ENCODE measurements around the gene A1CF. TPM values are rescaled to one million over a fixed set of nuclear protein-coding genes. Genes with fewer than 3 reads are reported as not detected.

Gene A1CF
- total and polyA plus RNA-seq, 2 of the 8 experiments (the other 6 are each of a cell fraction or from before 2014, with no cell fraction given) = not detected

DNA sequence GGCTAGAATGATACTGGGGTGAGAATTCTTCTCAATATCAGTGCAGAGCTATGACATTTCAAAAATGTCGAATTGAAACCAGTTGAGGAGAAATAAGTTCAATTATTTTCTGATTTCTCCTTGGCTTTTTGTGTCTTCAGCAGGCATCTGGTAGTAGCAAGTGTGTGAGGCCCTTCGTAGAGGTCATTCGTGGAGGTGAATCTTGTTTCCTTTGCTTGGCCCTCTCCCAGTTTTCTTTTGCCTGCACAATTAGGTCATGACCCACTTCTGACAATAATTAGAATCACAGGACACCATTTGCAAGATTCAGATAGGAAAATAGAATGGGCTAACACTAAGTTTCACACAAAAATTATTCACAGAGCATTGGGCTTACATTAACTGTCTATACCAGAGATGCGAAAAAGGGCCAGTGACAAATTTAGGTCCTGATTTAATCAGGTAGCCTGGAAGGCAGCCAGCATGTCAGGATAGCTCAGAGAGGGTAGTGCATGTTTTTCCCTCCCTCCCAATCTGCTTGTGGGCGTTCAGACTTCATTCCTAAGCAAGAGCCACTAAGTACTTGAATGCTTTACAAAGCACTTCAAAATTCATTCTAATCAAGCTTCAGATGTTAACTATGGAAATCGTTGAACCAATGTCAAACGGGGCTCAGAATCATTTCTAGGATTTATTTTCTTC is 24.0 kb upstream of the A1CF start:
- WGBS, 2 experiments (ENCODE audit: extremely low coverage in 1 of 2, insufficient coverage in 1 of 2, insufficient read length in 1 of 2, insufficient replicate concordance in 2 of 2, low coverage in 1 of 2, low lambda C conversion rate in 2 of 2, missing lambda C conversion rate in 1 of 2) = 88% methylated on average over 7 of the region's 7 CpGs; no CpG with 5 or more reads in 1 of the 2 experiments
- no peak overlapping the region for H2AK5ac ChIP-seq (ENCODE audit: low read depth, low read length)
- H4K20me1 ChIP-seq (replicated peaks in 1 of 2; ENCODE audit: control insufficient read depth in 1 of 2, insufficient read depth in 2 of 2, low read length in 2 of 2) = no peaks in the 10 kb centered on the region
- no peak overlapping the region for H2BK120ac ChIP-seq (replicated peaks; ENCODE audit: low read depth, low read length)
- H3K18ac ChIP-seq (ENCODE audit: extremely low read depth, low read length) = no peak overlapping the region
- no peak for FAIRE-seq
- no peaks in the 10 kb centered on the region for H3K23me2 ChIP-seq (ENCODE audit: low read depth, low read length)
- no peak overlapping the region for H3K23ac ChIP-seq (ENCODE audit: insufficient read length)
- H2BK20ac ChIP-seq (ENCODE audit: low read length) = no peak overlapping the region
- CTCF ChIA-PET (ENCODE audit: partially characterized antibody) = interaction anchor here (1.0 to 1.1 kb wide), 2 partner anchors 19 to 27 kb away, joined by 3 read pairs; no protein-coding TSS in a partner anchor
- H3K79me1 ChIP-seq (ENCODE audit: low read depth, low read length) = no peaks in the 10 kb centered on the region
- H3K27ac ChIP-seq (ENCODE audit: low read depth, low read length) = no peak overlapping the region
- no peak overlapping the region for H2BK12ac ChIP-seq (ENCODE audit: low read depth, low read length)
- no peak overlapping the region for H3K4ac ChIP-seq (replicated peaks; ENCODE audit: insufficient read length, low read depth, low read length)
- no peak overlapping the region for H3K14ac ChIP-seq (ENCODE audit: insufficient read length)
- H3K4me2 ChIP-seq (ENCODE audit: insufficient read depth in 1 of 2, low read depth in 2 of 2, low read length in 2 of 2) = no peak overlapping the region
- H3K9me3 ChIP-seq (ENCODE audit: insufficient read depth in 2 of 2, low read depth in 1 of 2, low read length in 1 of 2) = no peaks in the 10 kb centered on the region
- H4K91ac ChIP-seq (replicated peaks; ENCODE audit: insufficient read length, low read length) = no peak overlapping the region
- no peak overlapping the region for H3K9ac ChIP-seq (replicated peaks in 1 of 4; ENCODE audit: extremely low read depth in 1 of 4, low read depth in 3 of 4, low read length in 3 of 4)
- H3K56ac ChIP-seq (replicated peaks; ENCODE audit: insufficient read length, low read depth, low read length) = no peak overlapping the region
- H2BK5ac ChIP-seq (ENCODE audit: low read depth, low read length) = no peak overlapping the region
- no peaks in the 10 kb centered on the region for H3K4me1 ChIP-seq (replicated peaks in 1 of 4; ENCODE audit: control insufficient read depth in 3 of 4, insufficient read depth in 4 of 4, low read length in 3 of 4)
- no peaks in the 10 kb centered on the region for H3K36me3 ChIP-seq (ENCODE audit: control insufficient read depth in 2 of 4, insufficient read depth in 4 of 4, low read length in 3 of 4)
- H3K4me3 ChIP-seq (ENCODE audit: extremely low read depth in 1 of 4, insufficient read depth in 2 of 4, low read depth in 3 of 4, low read length in 4 of 4) = no peak overlapping the region
- DNase-seq (ENCODE audit: low read depth in 1 of 2, low spot score in 2 of 2) = no peak
- H4K5ac ChIP-seq (ENCODE audit: insufficient read length, low read depth, low read length) = no peak overlapping the region
- no peak overlapping the region for H4K8ac ChIP-seq (ENCODE audit: extremely low read depth, insufficient read depth, low read length)
- no peak overlapping the region for H2AFZ ChIP-seq (ENCODE audit: low read length)
- H2BK15ac ChIP-seq (ENCODE audit: low read length) = no peak overlapping the region
- POLR2A ChIA-PET (ENCODE audit: partially characterized antibody) = no interaction called here
- H3K27me3 ChIP-seq (replicated peaks in 1 of 4; ENCODE audit: control insufficient read depth in 3 of 4, extremely low read depth in 1 of 4, insufficient read depth in 3 of 4, low read length in 3 of 4) = no peaks in the 10 kb centered on the region
- H3K79me2 ChIP-seq (ENCODE audit: control insufficient read depth in 1 of 2, insufficient read depth in 2 of 2, low read length in 2 of 2) = no peaks in the 10 kb centered on the region
- TF ChIP-seq RAD21 (IDR thresholded peaks at IDR 0.05 in 1 of 2, conservative IDR thresholded peaks at IDR 0.05 in 1 of 2; ENCODE audit: low read depth in 2 of 2, low read length in 2 of 2) (no peak), NANOG (IDR thresholded peaks at IDR 0.05; ENCODE audit: insufficient read depth, low read depth, low read length, poor library complexity, severe bottlenecking) (no peak), ZNF274 (IDR thresholded peaks at IDR 0.05; ENCODE audit: borderline replicate concordance, extremely low read depth, low read length) (no peak), PHF8 (conservative IDR thresholded peaks at IDR 0.05; ENCODE audit: low read depth, low read length) (no peak), SP4 (IDR thresholded peaks at IDR 0.05; ENCODE audit: low read length) (no peak), CBX8 (IDR thresholded peaks at IDR 0.05; ENCODE audit: borderline replicate concordance, low read depth, low read length) (no peak)
- TF ChIP-seq, protein P1, sequence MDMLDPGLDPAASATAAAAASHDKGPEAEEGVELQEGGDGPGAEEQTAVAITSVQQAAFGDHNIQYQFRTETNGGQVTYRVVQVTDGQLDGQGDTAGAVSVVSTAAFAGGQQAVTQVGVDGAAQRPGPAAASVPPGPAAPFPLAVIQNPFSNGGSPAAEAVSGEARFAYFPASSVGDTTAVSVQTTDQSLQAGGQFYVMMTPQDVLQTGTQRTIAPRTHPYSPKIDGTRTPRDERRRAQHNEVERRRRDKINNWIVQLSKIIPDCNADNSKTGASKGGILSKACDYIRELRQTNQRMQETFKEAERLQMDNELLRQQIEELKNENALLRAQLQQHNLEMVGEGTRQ (IDR thresholded peaks at IDR 0.05; ENCODE audit: low read length) = no peak
- TF ChIP-seq, protein P2, sequence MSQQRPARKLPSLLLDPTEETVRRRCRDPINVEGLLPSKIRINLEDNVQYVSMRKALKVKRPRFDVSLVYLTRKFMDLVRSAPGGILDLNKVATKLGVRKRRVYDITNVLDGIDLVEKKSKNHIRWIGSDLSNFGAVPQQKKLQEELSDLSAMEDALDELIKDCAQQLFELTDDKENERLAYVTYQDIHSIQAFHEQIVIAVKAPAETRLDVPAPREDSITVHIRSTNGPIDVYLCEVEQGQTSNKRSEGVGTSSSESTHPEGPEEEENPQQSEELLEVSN (IDR thresholded peaks at IDR 0.05) = no peak
- TF ChIP-seq, protein P3, sequence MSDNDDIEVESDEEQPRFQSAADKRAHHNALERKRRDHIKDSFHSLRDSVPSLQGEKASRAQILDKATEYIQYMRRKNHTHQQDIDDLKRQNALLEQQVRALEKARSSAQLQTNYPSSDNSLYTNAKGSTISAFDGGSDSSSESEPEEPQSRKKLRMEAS (IDR thresholded peaks at IDR 0.05) = no peak
- TF ChIP-seq, protein P4, sequence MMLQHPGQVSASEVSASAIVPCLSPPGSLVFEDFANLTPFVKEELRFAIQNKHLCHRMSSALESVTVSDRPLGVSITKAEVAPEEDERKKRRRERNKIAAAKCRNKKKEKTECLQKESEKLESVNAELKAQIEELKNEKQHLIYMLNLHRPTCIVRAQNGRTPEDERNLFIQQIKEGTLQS (IDR thresholded peaks at IDR 0.05; ENCODE audit: insufficient read depth, low read depth, low read length) = no peak
